GM10266 (cell line): ENCODE measurements around the gene PKNOX1.
"Not testable (repeated sequence)": the region's sequence is repeated elsewhere in the genome, so short reads cannot be mapped to it uniquely, and the experiment has no call there.

Experiments
- DNase-seq: peaks from one replicate; pipeline ENCODE4 v3.0.0; 2012; ENCODE audit errors: extremely low spot score
- CTCF ChIP-seq: IDR thresholded peaks from 2 replicates; pipeline ENCODE4 v1.5.1; 2012; ENCODE audit warnings: mild to moderate bottlenecking, low read depth; ENCODE audit not compliant: control insufficient read depth, insufficient read depth; ENCODE audit errors: missing control alignments

Gene PKNOX1

DNA sequence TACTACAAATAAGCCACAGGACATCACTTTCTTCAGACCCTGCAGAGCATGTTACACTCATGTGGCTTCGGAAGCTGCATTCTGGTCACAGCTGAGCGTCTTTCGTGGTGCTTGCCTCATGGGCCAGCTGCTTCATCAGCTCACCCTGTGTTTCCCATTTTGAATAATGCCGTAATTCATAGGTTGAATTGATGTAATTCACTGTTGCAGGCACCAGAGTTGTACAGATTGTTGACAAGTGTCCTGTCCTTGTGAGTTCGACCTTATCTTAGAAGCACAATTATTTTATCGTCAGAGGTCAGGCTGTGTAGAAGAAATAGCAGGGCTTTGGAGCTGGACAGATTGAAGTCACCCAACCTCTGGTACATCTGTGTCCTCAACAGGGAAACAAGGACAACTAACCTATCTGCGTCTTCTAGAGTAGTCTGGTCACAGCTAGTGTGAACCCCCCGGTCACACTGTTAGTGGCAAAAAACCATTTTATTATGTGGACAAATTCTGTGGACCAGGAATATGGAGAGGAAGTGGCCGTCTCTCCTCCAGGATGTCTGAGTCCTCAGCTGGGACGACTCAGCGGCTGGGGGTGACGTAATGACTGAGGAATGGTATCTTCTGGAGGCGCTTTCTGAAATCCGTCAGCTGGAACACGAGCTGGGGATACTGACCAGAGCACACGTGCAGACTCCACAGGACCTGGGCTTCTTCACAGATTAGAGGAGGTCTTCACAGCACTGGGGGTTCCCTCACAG lies 17.8 kb downstream of the PKNOX1 start:
- DNase-seq = no peak
- TF ChIP-seq CTCF = no peak

- no peak for TF ChIP-seq CTCF
- DNase-seq = no peak
Observed at GRCh38 chr21:42993051-42993712, 18.8 kb downstream of the PKNOX1 start.

- no peak for TF ChIP-seq CTCF
- no peak for DNase-seq
Observed at GRCh38 chr21:42997053-42997452, 22.7 kb downstream of the PKNOX1 start.

DNA sequence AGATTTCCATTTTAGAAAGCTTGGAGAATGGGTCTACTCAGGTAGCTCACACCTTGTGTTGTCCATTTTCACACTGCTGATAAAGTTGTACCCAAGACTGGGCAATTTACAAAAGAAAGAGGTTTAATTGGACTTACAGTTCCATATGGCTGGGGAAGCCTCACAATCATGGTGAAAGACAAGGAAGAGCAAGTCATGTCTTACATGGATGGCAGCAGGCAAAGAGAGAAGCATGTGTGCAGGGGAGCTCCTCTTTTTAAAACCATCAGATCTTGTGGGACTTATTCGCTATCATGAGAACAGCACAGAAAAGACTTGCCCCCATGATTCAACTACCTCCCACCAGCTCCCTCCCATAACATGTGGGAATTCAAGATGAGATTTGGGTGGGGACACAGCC lies 23.6 kb downstream of the PKNOX1 start:
- DNase-seq = not testable (repeated sequence)

DNA sequence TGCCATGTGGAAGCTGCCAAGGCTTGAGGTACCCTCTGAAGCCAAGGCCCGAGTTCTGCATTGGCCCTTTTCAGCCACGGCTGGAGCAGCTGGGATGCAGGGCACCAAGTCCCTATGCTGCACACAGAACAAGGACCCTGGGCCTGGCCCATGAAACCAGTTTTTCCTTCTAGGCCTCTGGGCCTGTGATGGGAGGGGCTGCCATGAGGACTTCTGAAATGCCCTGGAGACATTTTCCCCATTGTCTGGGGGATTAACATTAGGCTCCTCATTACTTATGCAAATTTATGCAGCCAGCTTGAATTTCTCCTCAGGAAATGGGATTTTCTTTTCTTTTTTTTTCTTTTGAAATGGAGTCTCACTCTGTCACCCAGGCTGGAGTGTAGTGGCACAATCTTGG lies 24.8 kb downstream of the PKNOX1 start:
- DNase-seq = not testable (repeated sequence)

- not testable (repeated sequence) for DNase-seq
Observed at GRCh38 chr21:43000041-43000440, 25.7 kb downstream of the PKNOX1 start.

GRCh38 chr21:43001316-43001715 lies 27.0 kb downstream of the PKNOX1 start:
- TF ChIP-seq CTCF = no peak
- no peak for DNase-seq

GRCh38 chr21:43004926-43005325 lies 30.6 kb downstream of the PKNOX1 start:
- no peak for DNase-seq
- TF ChIP-seq CTCF = no peak

GRCh38 chr21:43005635-43006034 lies 31.3 kb downstream of the PKNOX1 start:
- no peak for DNase-seq
- TF ChIP-seq CTCF = no peak

- not testable (repeated sequence) for DNase-seq
Observed at GRCh38 chr21:43006051-43006873, 31.9 kb downstream of the PKNOX1 start.
